Activated CD8-positive, alpha-beta memory T cell treated with anti-CD3 and anti-CD28 coated beads for 4 hours (primary cell): ENCODE data around the gene IL13RA1.
"Not testable (repeated sequence)": the region's sequence is repeated elsewhere in the genome, so short reads cannot be mapped to it uniquely, and the experiment has no call there.

Source experiments
- DNase-seq, 2 donors: peaks; one replicate each; pipeline ENCODE4 v3.0.0-alpha.2; 2020; ENCODE audit warnings: low read depth in 2 of 2

Gene IL13RA1

GRCh38 chrX:118780509-118780908 is 53.1 kb downstream of the IL13RA1 start:
- DNase-seq, result no peak

GRCh38 chrX:118780911-118781310 is 53.5 kb downstream of the IL13RA1 start:
- DNase-seq, result no peak

GRCh38 chrX:118795528-118796280 is 68.3 kb downstream of the IL13RA1 start:
- no peak for DNase-seq

- DNase-seq, result no peak
Measured at GRCh38 chrX:118802857-118803256, 75.5 kb downstream of the IL13RA1 start.

GRCh38 chrX:118807151-118808017 is 80.0 kb downstream of the IL13RA1 start:
- DNase-seq, result no peak

GRCh38 chrX:118817257-118817656 is 89.9 kb downstream of the IL13RA1 start:
- DNase-seq, result not testable (repeated sequence)

GRCh38 chrX:118823263-118824172 is 96.1 kb downstream of the IL13RA1 start, which contains the start of gene ZCCHC12:
Gene ZCCHC12, plus strand, starts transcription at chrX:118823824. Its CDS starts 1,421 bp downstream, at chrX:118825245.
- DNase-seq, result peak in 1 of 2 donors; percentile 1

GRCh38 chrX:118824173-118824730 is 96.8 kb downstream of the IL13RA1 start:
- DNase-seq, result no peak

GRCh38 chrX:118825227-118825626 is 97.8 kb downstream of the IL13RA1 start:
- no peak for DNase-seq

- DNase-seq, result peak; percentile 32 to 33
Measured at GRCh38 chrX:118839334-118839958, 112.0 kb downstream of the IL13RA1 start.
